HL-60/S4 treated with phorbol 12-myristate 13-acetate at 8.2 ng/mL for 4 days and 3 days (cell line): Measurements from ENCODE around the gene CD86.

Source experiments
- in situ Hi-C: fragments of 300-500 bp; cut with MboI; formaldehyde crosslinking; loops from 2 replicates; pipeline ENCODE4 v1.15.0; 2022; ENCODE audit warnings: low sequenced_read_pairs

The CD86 gene

DNA sequence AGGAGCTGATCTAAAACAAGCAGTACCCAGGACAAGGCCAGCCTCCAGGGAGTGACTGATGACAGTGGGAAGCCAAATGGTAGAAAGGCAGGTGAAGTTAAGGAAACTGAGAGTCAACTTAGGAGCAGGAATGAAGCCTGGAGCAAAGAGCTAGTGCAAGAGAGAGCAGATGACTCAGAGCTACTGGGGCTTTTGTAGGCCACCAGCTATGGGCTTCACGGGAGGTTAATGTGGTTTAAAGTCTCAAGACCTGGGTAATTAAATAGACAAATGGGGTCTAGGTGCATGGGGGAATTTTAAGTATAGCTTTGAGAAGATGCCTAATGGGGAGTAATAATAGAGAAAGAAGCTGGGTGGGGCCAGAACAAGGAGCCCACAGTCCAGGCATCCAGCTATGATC lies 3.1 kb downstream of the CD86 start:
- in situ Hi-C loops, result no loop called here

DNA sequence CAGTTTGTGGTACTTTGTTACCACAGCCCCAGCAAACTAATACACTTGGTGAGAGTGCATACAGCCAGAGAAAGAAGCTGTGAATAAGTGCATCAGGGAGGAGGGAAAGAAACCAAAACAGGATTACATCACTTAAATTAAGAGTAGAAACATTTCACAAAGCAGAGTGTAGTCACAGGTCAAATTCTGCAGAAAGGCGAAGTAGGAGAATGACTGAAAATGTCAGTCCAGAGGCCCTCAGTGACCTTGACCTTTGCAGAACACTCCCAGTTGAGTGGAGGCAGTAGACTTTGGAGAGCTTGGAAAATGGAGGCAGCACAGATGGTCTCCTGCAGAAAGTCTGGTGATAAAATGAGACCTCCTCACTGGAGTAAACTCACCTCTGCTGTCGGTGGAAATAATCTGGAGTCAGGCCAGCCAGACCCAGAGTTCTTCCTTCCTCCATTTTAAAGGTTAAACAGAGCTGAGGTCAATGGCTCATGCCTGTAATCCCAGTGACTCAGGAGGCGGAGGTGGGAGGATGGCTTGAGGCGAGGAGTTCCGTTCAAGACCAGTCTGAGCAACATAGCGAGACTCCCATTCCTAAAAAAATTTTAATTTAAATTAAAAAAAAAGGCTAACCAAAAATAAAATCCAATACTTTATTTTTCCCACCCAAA lies 5.0 kb downstream of the CD86 start:
- in situ Hi-C loops, result no loop called here

DNA sequence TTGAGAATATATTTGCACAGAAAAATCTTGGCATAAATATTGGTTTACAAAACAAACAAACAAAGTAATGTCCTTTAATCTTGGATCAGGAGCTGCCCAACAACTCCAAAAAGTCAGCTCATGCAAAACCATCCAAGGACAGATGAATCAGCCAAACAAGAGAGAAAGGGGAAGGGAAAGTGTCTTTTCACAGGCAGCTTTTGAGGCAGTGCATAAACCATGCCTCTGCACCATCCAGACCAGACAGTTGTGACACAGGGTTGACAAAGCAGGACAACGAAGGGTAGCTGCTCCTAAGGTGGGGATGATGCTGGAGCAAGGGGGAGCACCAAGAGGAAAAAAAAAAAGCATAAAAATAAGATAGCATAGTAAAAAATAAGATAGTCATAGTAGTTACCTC lies 8.7 kb downstream of the CD86 start:
- in situ Hi-C loops, result no loop called here

DNA sequence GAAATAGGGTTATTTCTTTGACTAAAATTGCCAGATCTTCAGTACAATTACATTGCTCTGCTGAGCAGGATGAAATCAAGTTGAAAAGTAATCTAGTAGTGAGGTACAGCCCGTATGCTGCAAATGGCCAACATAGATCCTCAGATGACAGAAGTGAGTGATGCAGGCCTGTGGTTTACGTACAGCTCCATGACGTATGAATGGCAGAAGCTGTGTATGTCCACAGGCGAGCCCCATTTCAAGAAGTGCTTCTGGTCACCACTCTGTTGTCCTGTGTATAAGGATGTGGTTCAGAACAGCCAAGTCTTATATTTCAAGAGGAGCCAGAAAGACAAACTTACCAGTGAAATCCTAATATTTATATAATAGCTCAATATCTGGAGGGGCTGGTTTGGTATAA lies 9.2 kb downstream of the CD86 start:
- in situ Hi-C loops, result no loop called here

DNA sequence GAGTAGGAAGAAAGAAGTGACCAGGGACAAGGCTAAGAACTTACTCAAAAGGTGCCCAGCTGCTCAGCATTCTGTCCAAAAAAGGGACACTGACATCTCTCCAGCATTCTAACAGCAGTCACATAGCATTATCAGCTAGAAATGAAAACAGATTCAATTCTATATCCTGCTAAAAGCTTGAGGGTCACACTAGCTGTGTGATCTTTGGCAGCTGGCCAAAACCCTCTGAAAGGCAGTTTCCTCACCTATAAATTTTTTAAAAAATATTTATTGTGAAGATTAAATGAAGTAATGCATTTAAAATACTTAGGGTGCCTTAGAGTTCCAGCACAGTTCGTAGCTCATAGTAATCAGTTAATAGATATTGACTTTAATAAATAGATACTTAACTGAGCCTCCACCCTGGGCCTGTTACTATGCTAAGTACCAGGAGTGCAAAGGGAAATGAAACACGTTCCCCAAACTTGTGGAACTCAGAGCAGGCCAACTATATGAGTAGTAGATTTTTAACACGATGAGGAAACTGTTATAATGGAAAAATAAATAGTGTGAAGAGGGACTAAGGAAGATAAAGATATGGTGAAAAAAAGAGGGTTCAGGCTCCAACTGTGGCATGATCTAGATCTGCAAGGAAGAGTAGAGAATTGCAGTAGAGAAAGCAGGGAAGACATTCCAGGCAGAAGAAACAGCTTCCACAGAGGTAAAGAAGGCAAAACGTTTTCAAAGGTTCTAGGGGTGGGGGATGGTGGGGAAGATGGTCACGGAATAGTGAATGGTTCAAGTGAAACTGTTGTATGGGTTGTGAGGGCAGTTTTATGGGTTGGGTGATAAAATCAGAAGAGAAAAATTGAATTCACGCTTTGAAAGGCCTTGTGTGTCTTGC lies 11.4 kb downstream of the CD86 start:
- in situ Hi-C loops, result no loop called here

DNA sequence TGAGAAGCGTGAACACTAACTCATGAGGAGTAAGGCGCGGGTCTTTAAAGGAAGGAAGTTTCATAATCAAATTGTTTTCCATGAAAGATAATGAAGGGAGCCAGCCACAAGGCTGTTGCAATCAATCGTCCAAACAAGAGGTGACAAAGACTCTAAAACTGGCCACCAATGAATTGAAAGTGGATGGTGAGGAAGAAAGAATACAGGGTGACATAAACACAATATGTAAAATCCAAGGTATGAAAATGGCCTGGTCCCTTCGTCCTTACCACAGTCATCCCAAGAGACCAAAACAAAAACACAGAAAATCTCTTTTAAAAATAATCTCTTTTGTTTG lies 12.0 kb downstream of the CD86 start:
- in situ Hi-C loops, result no loop called here

DNA sequence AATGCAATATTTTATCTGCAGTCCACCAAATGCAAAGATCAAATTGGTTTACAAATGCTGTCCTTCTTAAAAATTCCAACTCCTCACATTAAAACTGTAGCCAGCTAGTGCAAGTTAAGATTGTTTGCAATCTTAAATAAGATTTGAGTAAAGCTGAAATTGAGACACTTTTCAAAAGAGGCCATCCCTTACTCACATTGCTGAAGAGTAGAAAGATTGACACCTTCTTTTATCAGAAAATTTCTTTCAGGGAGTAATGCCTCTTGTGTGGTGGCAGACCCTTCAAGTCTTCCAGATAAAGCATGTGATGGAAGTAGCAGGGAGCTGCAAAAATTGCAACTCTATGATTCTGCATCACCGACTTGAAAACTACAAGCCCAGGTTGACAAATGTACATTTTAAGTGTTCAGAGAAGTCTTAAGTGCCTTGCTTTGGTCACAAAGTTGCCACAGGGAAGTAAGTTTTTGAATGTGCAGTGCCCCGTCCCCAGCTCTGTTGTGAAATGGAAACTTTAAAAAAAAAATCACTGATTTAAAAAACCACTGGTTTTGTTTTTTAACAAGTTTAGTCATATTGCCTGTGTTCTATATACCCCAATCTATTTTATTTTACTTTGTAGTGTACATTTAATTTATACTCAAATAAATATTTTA lies 12.6 kb downstream of the CD86 start:
- in situ Hi-C loops, result no loop called here

DNA sequence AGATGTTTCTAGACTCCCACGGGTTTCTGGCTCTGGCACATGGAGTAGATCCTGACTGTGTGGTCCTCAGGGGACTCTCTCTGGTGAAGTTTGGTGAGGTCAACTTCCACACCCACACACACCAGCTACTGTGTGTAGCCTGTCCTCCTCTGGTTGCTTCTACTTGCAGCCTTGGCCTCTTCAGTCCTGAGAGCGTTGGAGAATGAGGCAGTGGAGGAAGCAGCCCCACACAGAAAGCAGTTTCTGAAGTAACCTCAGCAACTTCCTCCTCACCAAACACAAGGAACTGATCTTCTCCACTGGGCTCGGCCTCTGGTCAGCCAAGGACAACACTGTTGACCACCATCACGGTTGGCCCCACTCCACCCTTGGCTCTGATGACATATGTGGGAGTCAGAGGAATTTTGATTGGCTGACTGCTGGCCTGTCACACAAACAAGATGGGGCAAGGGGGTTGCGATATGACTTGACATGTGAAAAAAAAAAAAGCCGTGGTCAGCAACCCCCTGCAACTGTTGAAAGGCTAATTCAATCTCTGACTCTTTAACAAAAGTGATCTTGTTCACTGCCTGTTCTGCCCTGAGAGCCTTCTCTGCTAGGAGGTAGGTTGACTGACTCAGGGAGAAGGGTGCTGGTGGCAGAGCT lies 19.6 kb downstream of the CD86 start:
- in situ Hi-C loops, result loop anchor here (10.0 kb wide), 1 partner anchor 70 kb away; no protein-coding TSS in a partner anchor

DNA sequence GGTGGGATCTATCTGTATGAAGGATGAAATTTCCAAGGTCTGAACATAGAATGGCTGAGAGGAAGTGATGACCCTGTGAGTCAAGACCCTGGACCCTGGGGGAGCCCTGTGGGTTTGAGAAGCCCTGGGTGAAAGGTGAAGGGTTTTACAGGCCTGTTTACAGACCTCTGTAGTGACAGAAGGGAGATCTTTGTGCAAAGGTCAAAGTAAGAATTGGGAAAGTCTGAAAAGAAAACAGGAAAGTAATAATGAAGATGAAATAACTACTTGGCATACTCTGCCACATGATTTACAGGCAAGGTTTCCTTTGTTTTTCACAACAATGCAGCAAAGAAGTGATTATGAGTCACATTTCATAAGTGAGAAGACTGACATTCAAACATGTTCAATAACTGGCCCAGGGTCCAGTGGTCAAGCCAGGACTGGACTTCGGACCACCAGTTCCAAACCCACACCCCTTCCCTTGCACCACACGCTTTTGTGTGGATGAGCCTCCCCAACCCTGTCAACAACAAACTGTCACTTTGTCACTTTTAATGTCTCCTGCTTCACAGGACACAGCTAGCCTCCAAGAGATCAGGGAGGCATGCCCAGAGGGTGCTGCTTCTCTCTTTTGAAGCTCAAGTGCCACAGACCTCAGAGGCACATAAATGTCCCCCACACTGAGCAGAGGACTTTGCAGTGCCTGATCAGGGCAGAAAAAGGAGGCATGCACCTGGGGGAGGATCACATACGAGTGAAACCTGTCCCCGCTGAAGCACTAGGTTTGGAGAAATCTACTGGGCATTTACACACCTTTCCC lies 21.5 kb downstream of the CD86 start:
- in situ Hi-C loops, result loop anchor here (10.0 kb wide), 1 partner anchor 72 kb away; no protein-coding TSS in a partner anchor

DNA sequence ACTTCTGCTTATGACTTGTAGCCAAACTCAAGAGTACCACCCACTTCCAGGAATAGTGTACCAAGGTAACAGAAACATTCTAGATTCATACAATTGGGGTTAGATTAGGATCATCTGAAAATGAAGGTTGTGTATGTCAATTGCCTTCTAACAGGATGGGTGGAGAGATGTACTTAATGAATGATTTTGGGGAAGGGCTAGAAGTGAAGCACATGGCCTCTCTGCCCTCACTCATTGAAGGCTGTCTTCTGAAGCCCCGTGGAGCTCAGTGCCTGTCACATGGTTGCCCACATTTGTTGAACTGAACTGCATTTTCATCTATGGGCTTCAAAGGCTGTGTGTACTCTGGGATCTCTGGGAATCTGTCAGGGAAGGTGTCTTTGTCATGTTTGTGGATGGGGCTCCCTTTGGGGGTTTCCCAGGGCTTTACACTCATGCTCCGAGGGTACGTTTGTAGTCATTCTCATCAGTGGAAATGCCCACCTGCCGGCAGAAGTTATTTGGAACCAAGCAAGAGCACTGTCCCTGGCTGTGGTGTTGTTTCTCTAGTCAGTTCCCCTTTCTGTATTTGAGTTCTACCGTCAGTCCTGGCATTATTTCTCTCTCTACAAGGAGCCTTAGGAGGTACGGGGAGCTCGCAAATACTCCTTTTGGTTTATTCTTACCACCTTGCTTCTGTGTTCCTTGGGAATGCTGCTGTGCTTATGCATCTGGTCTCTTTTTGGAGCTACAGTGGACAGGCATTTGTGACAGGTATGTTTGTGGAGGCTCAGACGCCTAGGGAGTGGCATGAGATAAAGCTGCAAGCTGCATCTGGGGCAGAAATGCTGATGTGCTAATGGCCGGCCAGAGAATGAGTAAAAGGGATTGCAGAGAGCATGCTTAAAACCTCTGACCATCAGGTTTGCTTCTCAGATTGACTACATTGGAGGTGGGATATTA lies 22.4 kb downstream of the CD86 start:
- in situ Hi-C loops, result loop anchor here (10.0 kb wide), 1 partner anchor 73 kb away; no protein-coding TSS in a partner anchor

DNA sequence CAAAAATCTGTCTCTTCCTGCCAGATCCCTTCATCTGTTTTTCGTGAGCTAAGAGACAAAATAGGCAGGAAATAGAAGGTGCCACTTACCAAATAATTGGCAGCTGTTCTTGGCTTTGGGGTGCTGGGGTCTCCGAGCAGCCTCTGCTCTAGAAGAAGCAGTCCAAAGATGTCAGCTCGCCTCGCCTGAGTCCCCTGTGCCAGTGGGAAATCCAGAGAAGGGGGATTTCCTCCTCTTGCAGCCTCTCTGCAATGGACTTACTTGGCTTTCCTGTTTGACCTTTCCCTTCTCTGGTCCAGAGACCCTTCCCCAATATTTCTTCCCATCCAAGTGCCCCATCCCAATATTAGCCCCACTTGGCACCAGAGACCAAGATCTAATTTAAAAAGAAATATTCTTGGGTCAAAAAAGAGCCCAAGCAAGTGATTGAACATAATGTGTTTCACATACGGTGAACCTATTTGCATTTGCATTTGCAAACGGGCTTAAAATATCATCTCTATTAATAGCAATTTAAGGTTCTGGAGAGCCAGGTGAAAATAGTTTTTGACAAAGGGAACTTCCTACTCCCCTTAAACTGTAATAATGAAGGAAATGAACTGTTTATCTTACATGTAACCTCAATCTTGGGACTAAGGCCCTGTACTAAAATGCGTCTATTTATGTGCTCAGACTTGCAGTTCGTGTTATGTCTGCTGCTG lies 23.2 kb downstream of the CD86 start:
- in situ Hi-C loops, result loop anchor here (10.0 kb wide), 1 partner anchor 74 kb away; no protein-coding TSS in a partner anchor

DNA sequence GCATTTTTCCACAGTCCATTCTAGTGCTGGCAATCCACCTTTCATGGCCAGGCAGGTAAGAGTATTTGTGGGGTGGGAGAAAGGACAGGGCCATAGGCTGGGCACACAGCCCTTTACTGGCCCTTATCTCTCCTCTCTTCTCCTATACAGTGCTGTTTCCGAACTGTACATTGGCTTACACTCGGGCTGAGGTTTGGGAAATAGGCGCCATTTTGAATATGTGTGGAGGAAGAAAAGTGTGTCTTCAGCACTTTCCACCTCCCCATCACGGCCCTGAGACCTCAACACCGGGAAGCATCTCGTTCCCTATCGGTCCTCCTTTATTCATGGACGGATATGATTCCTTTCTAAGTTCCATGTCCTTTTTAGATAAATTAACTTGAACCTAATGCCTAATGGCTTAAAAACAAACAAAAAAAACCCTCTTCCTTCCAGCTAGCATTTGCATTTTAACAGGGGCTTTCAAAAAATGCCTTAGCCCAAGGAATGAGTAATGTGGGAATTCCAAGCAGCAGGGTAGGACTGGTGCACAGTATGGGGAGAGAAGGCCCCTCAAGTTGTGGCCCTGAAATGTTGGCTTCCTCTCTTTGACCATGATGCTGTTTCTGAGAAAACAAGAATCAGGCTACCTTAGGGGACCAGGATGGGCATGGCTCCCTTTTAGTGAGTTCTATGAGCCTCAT lies 24.5 kb downstream of the CD86 start:
- in situ Hi-C loops, result loop anchor here (10.0 kb wide), 1 partner anchor 75 kb away; no protein-coding TSS in a partner anchor

DNA sequence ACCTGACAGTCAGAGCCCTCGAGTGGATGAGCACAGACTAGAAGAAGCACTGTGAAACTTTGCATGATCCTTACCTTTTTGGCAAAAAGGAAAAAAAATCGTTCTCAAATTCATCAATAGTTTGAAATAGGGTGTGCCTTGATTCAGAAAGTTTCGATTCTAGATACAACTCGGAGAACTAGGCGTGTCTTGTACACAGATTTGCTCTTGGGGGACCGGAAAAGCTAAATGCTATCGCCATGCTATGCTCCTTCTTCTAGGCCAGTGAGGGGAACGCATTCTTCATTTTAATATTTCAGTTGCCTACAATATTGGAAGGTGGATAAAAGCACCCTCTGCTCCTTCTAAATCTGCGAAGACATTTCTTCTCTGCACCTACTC lies 25.0 kb downstream of the CD86 start:
- in situ Hi-C loops, result no loop called here

DNA sequence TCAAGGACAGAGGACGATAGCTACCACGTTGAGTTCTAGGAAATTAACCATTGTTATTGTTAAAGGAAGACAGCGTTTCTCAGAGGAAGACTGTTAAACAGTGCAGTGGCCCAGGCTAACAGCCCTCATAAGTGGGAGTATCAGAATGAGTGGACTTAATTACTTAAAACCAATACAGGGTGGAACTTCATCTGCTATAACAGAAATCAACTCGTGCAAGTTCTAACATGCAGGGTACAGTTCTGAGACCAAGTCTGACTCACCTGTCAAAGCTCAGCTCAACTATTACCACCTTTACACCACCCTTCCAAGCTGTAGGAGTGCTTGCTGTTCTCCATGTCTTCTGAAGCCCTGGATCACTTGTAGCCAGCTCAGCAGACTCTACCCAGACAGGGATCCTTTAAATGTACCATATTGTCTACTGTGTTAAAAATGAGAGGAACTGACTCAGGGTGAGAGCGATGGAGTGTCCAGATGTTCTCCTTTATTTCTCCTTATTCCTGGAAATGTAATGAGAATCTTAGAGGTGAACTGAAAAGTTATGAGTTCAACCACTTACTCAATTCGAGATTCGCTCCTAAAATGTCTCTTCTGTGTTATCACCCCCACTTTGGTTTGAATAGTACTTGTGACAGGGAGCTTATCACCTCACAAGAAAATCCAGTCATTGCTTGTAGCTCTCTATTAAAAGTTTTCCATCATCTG lies 26.5 kb downstream of the CD86 start:
- in situ Hi-C loops, result no loop called here

DNA sequence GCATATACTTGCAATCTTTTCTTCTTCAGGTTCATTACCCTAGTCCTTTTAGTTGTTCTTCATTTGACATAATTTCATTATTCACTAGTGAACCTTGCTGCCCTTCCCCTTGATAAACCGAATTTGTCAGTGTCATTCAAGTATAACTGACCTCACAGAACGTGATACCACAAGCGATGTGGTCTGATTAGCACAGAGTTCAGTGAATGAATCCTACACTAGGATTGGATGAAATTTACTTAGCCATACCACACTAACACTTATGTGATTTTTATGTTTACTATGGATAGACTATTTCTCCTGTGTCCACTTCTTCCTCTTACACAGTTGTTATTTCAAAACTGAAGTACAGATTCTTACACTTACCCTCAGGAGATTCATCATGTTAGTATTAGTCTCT lies 27.2 kb downstream of the CD86 start:
- in situ Hi-C loops, result no loop called here

DNA sequence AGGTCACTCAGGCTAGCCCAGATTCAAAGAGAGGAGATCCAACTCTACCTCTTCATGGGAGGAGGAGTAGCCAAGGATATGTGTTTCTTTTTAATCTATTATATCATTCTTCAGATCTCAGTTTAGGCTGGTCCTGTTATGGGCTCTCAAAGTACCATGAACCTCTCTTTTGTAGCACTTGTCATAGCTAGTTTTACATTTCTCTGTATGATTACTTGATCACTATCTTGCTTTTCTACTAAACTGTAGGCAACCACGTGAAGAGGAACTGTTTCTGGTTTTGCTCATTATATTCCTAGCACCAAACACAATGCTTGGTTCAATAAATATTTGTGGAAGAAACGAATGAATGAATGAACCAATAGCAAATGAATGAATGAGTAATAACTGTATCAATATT lies 29.6 kb downstream of the CD86 start:
- in situ Hi-C loops, result no loop called here

DNA sequence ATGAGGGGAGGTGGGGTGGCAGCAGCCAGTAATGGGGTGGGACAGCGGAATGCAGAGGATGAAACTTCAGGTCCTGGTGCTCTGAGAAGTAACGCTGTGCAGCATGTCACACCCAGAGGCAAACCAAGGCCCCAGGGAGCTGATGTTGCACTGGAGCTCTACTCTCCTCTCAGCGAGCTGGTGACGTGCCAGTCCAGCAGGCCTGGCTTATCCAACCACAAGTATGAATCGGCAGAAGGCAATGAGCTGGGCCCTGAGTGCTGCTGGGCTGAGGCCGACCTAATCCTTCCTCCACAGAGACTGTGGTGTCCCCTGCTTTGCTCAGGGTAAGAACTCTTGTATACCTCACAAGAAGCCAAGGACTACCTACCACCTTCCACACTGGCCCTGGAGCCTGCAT lies 30.5 kb downstream of the CD86 start:
- in situ Hi-C loops, result no loop called here

DNA sequence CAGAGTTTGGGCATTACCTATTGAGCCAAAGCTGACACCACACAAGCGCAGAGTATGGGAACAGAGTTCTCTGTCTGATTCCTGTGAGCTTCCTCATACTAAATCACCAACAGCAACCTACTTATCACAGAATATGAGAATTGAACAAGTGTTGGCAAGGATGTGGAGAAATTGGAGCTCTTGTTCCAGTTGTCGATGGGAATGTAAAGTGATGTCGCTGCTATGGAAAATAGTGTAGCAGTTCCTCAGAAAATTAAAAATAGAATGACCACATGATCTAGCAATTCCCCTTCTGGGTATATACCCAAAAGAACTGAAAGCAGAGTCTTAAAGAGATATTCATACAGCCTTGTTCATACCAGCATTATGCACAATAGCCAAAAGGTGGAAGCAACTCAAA lies 33.4 kb downstream of the CD86 start:
- in situ Hi-C loops, result no loop called here
